ENCODE results near the gene GM2A.
A peak's percentile ranks its signal among the peaks of the same experiment; 100 is the strongest.

The GM2A gene

GRCh38 chr5:151318850-151319732 lies 66.1 kb downstream of the GM2A start:
- H3K9me3 ChIP-seq: no peaks in the 10 kb centered on the region
- H3K27me3 ChIP-seq: no peaks in the 10 kb centered on the region
- intact Hi-C loops (cut with DNase I; ENCODE audit: low total_unique reads): no loop called here
- no peaks in the 10 kb centered on the region for H3K36me3 ChIP-seq
- no peak overlapping the region for H3K27ac ChIP-seq
- no peak overlapping the region for H3K4me3 ChIP-seq
- DNase-seq: peak in 1 of 2 donors; percentile 44
- TF ChIP-seq CTCF (IDR thresholded peaks at IDR 0.05): no peak
- peaks cover 0 to 9% (median 6%) of the 10 kb centered on the region in 4 donors for H3K4me1 ChIP-seq

Data from tibial artery (tissue), 4 donors.